Testis (tissue), 3 donors: ENCODE measurements around the gene LRRC4C. TPM values are rescaled to one million over a fixed set of nuclear protein-coding genes. Genes with fewer than 3 reads are reported as not detected.

Experiments
- DNase-seq: peaks from one replicate; pipeline ENCODE4 v3.0.0-alpha.2; 2019
- H3K27ac ChIP-seq, 2 donors: fragments of 200-600 bp; sonication (generic); one replicate each; pipeline ENCODE4 v1.5.1; 2019
- H3K27me3 ChIP-seq: fragments of 200-600 bp; sonication (generic); one replicate; pipeline ENCODE4 v1.5.1; 2019
- H3K36me3 ChIP-seq: fragments of 200-600 bp; sonication (generic); one replicate; pipeline ENCODE4 v1.5.1; 2017; ENCODE audit warnings: low read depth; ENCODE audit errors: missing control alignments
- H3K4me1 ChIP-seq: fragments of 200-600 bp; sonication (generic); one replicate; pipeline ENCODE4 v1.5.1; 2019
- H3K4me3 ChIP-seq, 2 donors: fragments of 200-600 bp; sonication (generic); one replicate each; pipeline ENCODE4 v1.5.1; 2017 to 2019
- H3K9me3 ChIP-seq: fragments of 200-600 bp; sonication (generic); one replicate; pipeline ENCODE4 v1.5.1; 2017
- POLR2A ChIP-seq: fragments of 450-650 bp; IDR thresholded peaks from one replicate; pipeline ENCODE4 v1.6.1; 2017; ENCODE audit warnings: antibody characterized with exemption, mild to moderate bottlenecking, moderate library complexity
- WGBS, 2 donors: methylation state at CpG; one replicate each; pipeline ENCODE4 v1.1.5; 2018; 5-methylcytosine and 5-hydroxymethylcytosine counted together
- intact Hi-C: fragments of 100-400 bp; cut with DNase I; formaldehyde crosslinking; loops from one replicate; pipeline ENCODE4 v1.15.1; 2023; ENCODE audit warnings: low total_unique reads
- polyA plus RNA-seq: library from polyadenylated mRNA; stranded (reverse); fragments of 350-450 nt; fragmentation: Illumina TruSeq; extraction: RNeasy Lipid Tissue Mini Kit (QIAGEN cat#74804); gene quantifications from one replicate; pipeline ENCODE4 v1.2.3, GENCODE V29; 2014; ENCODE audit warnings: low read depth, low replicate concordance; ENCODE audit not compliant: insufficient read depth
- total RNA-seq, 2 donors: library from RNA; depleted of rRNA; stranded (reverse); fragments of >200 nt; gene quantifications; one replicate each; pipeline ENCODE4 v1.2.3, GENCODE V29; 2016
- TF ChIP-seq, protein P1 (sequence below), 3 experiments: fragments of 450-650 bp in 2 of 3; fragments of 200-600 bp in 1 of 3; sonication (generic) in 1 of 3; IDR thresholded peaks; one replicate each; pipeline ENCODE4 v1.5.1; 2016 to 2019; ENCODE audit warnings: antibody characterized with exemption in 3 of 3, mild to moderate bottlenecking in 2 of 3, moderate library complexity in 1 of 3

Gene LRRC4C
- total and polyA plus RNA-seq, 3 donors from 2014 or later: 0.16 to 0.56 (median 0.45) TPM

DNA sequence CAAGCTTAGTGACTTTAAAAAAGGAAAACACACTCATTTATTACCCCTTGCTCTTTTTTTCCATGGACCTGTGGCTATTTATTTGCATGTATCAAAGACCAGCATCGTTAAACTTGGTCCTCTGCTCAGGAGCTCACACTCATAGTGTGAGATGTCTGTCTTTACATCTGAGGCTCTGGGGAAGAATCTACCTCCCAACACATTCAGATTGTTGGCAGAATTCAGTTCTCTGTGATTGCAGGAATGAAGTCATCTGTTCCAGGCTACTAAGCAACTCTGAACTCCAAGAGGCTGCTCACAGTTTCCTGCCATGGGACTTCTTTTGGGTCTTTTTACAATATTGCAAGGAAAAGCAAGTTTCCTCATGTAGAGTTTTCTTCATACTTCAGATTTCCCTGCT lies 138.8 kb downstream of the LRRC4C start:
- no peaks in the 10 kb centered on the region for H3K4me1 ChIP-seq
- 94% methylated on average over 1 of the region's 1 CpG for WGBS, 2 donors
- DNase-seq: no peak
- no peak overlapping the region for H3K27ac ChIP-seq
- H3K36me3 ChIP-seq: no peaks in the 10 kb centered on the region
- no peaks in the 10 kb centered on the region for H3K27me3 ChIP-seq
- H3K4me3 ChIP-seq: no peak overlapping the region
- H3K9me3 ChIP-seq: no peaks in the 10 kb centered on the region
- TF ChIP-seq POLR2A: no peak
- TF ChIP-seq, protein P1, sequence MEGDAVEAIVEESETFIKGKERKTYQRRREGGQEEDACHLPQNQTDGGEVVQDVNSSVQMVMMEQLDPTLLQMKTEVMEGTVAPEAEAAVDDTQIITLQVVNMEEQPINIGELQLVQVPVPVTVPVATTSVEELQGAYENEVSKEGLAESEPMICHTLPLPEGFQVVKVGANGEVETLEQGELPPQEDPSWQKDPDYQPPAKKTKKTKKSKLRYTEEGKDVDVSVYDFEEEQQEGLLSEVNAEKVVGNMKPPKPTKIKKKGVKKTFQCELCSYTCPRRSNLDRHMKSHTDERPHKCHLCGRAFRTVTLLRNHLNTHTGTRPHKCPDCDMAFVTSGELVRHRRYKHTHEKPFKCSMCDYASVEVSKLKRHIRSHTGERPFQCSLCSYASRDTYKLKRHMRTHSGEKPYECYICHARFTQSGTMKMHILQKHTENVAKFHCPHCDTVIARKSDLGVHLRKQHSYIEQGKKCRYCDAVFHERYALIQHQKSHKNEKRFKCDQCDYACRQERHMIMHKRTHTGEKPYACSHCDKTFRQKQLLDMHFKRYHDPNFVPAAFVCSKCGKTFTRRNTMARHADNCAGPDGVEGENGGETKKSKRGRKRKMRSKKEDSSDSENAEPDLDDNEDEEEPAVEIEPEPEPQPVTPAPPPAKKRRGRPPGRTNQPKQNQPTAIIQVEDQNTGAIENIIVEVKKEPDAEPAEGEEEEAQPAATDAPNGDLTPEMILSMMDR (IDR thresholded peaks at IDR 0.05): no peak
- intact Hi-C loops: no loop called here

DNA sequence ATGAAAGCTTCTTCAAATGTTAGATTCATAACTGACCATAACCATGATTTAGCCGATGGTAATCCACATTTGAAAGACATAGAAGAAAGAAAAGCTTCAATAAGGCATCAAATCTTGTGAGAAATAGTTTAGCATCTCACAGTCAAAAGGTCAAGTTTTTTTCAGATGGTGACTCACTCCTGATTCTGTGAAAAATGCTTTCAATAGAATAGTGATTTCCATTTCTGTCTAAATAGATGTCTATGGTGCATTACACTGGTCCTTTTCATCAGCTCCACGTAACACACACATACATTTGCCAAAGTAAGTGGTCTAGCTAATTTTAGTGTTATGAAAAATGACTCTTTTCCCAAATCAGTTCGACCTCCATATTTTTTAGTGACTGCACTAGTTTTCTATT lies 139.2 kb downstream of the LRRC4C start:
- Histone ChIP-seq H3K27me3 (no peaks in the 10 kb centered on the region), H3K36me3 (no peaks in the 10 kb centered on the region), H3K4me3 (no peak overlapping the region), H3K4me1 (no peaks in the 10 kb centered on the region), H3K27ac (no peak overlapping the region), H3K9me3 (no peaks in the 10 kb centered on the region)
- DNase-seq: no peak
- TF ChIP-seq POLR2A: no peak
- TF ChIP-seq, protein P1 (IDR thresholded peaks at IDR 0.05): no peak
- intact Hi-C loops: no loop called here
- 80 to 86% methylated on average over 3 of the region's 3 CpGs for WGBS, 2 donors

DNA sequence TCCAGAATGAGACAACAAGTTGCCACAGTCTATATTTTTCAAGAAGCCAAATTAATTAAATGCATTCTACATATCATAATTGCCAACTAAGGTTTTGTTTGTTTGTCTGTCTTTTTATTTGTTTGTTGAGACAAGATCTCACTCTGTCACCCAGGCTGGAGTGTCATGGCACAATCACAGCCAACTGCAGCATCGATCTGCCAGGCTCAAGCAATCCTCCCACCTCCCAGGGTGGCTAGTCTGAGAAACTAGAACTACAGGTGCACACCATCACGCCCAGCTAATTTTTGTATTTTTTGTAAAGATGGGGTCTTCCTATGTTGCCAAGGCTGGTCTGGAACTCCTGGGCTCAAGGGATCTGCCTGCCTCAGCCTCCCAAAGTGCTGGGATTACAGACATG lies 140.0 kb downstream of the LRRC4C start:
- DNase-seq: no peak
- 83 to 87% methylated on average over 2 of the region's 2 CpGs for WGBS, 2 donors
- Histone ChIP-seq H3K4me3 (no peak overlapping the region), H3K4me1 (no peaks in the 10 kb centered on the region), H3K9me3 (no peaks in the 10 kb centered on the region), H3K27me3 (no peaks in the 10 kb centered on the region), H3K27ac (no peak overlapping the region), H3K36me3 (no peaks in the 10 kb centered on the region)
- TF ChIP-seq, protein P1 (IDR thresholded peaks at IDR 0.05): no peak
- no peak for TF ChIP-seq POLR2A
- intact Hi-C loops: no loop called here

DNA sequence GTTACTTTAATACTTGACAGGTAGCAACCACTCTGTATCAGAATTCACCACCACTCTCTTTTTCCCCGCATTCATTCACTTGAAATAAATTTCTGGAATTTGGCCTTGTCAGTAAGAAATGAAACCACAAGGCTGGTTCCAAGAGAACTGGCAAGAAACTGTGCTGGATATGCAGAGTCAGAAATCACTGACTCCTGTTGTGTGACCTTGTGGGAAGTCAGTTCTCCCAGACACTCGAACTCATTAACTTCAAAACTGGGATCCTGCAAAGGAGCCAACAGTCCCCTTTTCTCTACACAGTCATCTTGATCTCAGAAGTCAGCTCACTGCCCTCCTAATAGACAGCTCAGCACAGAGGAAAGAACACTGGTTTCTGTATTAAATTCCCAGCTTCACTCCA lies 142.7 kb downstream of the LRRC4C start:
- 28 to 36% methylated on average over 2 of the region's 2 CpGs for WGBS, 2 donors
- Histone ChIP-seq H3K9me3 (no peaks in the 10 kb centered on the region), H3K4me1 (no peaks in the 10 kb centered on the region), H3K27me3 (no peaks in the 10 kb centered on the region), H3K4me3 (no peak overlapping the region), H3K36me3 (no peaks in the 10 kb centered on the region), H3K27ac (no peak overlapping the region)
- no peak for TF ChIP-seq POLR2A
- TF ChIP-seq, protein P1 (IDR thresholded peaks at IDR 0.05): no peak
- intact Hi-C loops: no loop called here
- DNase-seq: no peak

DNA sequence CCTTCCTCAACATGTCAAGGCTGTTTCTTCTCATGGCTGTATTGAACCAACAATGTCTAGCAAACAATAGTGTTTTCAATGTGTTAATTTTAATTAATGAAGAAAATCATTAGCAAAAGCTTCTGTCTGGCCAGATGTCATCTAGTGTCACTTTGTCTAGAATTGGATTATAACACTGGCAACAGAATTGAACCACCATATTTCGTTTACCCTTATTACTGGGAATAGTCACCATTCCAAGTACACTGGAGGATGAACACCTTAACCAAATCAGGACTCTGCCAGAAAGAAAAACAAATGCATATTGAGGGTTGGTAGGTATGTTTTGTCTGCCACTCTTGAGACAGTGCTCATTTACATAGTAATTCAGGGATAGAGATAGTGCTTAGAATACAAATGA lies 146.2 kb downstream of the LRRC4C start:
- H3K9me3 ChIP-seq: no peaks in the 10 kb centered on the region
- TF ChIP-seq POLR2A: no peak
- DNase-seq: no peak
- intact Hi-C loops: no loop called here
- H3K27me3 ChIP-seq: no peaks in the 10 kb centered on the region
- H3K4me1 ChIP-seq: no peaks in the 10 kb centered on the region
- H3K27ac ChIP-seq: no peak overlapping the region
- WGBS, 2 donors: 84 to 90% methylated on average over 1 of the region's 1 CpG
- H3K4me3 ChIP-seq: no peak overlapping the region
- no peaks in the 10 kb centered on the region for H3K36me3 ChIP-seq
